Limb (tissue), 2 donors: Measurements from ENCODE around the gene ABHD17B.
"Not testable (repeated sequence)": the region's sequence is repeated elsewhere in the genome, so short reads cannot be mapped to it uniquely, and the experiment has no call there.

Experiments used
- DNase-seq, 2 donors: peaks; one replicate each; pipeline ENCODE4 v3.0.0-alpha.2; 2016; ENCODE audit errors: extremely low spot score in 2 of 2

Gene ABHD17B

GRCh38 chr9:71911061-71911907 is at the start of gene ABHD17B, which contains the start of gene C9orf85:
Gene ABHD17B, minus strand, starts transcription at chr9:71911193. Its CDS starts 36,113 bp downstream, at chr9:71875080.
Gene C9orf85, plus strand, starts transcription at chr9:71911639. Its CDS starts 96 bp downstream, at chr9:71911735.
- peak; percentile 98 to 99 for DNase-seq

- DNase-seq: no peak
Measured at GRCh38 chr9:71955300-71955915, 44.4 kb upstream of the ABHD17B start.

GRCh38 chr9:71954652-71955051 is 43.7 kb upstream of the ABHD17B start:
- DNase-seq: not testable (repeated sequence)

GRCh38 chr9:71944754-71945375 is 33.9 kb upstream of the ABHD17B start:
- no peak for DNase-seq

- DNase-seq: no peak
Measured at GRCh38 chr9:71941998-71942567, 31.1 kb upstream of the ABHD17B start.

- DNase-seq: no peak
Measured at GRCh38 chr9:71941060-71941568, 30.1 kb upstream of the ABHD17B start.

- DNase-seq: no peak
Measured at GRCh38 chr9:71937898-71938297, 26.9 kb upstream of the ABHD17B start.

GRCh38 chr9:71937070-71937625 is 26.2 kb upstream of the ABHD17B start:
- no peak for DNase-seq

GRCh38 chr9:71936066-71936465 is 25.1 kb upstream of the ABHD17B start:
- no peak for DNase-seq

GRCh38 chr9:71931166-71931565 is 20.2 kb upstream of the ABHD17B start:
- DNase-seq: no peak

GRCh38 chr9:71929791-71930440 is 18.9 kb upstream of the ABHD17B start:
- DNase-seq: no peak

GRCh38 chr9:71929223-71929622 is 18.2 kb upstream of the ABHD17B start:
- DNase-seq: no peak

GRCh38 chr9:71928806-71929205 is 17.8 kb upstream of the ABHD17B start:
- no peak for DNase-seq

- no peak for DNase-seq
Measured at GRCh38 chr9:71928376-71928775, 17.4 kb upstream of the ABHD17B start.

- no peak for DNase-seq
Measured at GRCh38 chr9:71925834-71926233, 14.8 kb upstream of the ABHD17B start.

GRCh38 chr9:71924576-71924975 is 13.6 kb upstream of the ABHD17B start:
- no peak for DNase-seq

- no peak for DNase-seq
Measured at GRCh38 chr9:71921190-71921814, 10.3 kb upstream of the ABHD17B start.

GRCh38 chr9:71920456-71921189 is 9.6 kb upstream of the ABHD17B start:
- DNase-seq: no peak

GRCh38 chr9:71918419-71918818 is 7.4 kb upstream of the ABHD17B start:
- no peak for DNase-seq
